Forelimb muscle (tissue), 1 donor: Measurements from ENCODE around the gene XIRP2. TPM values are rescaled to one million over a fixed set of nuclear protein-coding genes. Genes with fewer than 3 reads are reported as not detected.
"Not testable (repeated sequence)": the region's sequence is repeated elsewhere in the genome, so short reads cannot be mapped to it uniquely, and the experiment has no call there.

Source experiments
- DNase-seq: peaks from one replicate; pipeline ENCODE4 v3.0.0-alpha.2; 2013; ENCODE audit warnings: low read depth
- polyA plus RNA-seq: library from polyadenylated mRNA; unstranded; fragments of 120-200 nt; gene quantifications from one replicate; pipeline ENCODE4 v1.2.1, GENCODE V29; 2013; ENCODE audit not compliant: insufficient read length

Gene XIRP2
- polyA plus RNA-seq, 1 donor: 201 TPM

- DNase-seq: no peak
Measured at GRCh38 chr2:166932032-166932431, 43.8 kb downstream of the XIRP2 start.

GRCh38 chr2:166934817-166935216 is 46.5 kb downstream of the XIRP2 start:
- DNase-seq: no peak

DNA sequence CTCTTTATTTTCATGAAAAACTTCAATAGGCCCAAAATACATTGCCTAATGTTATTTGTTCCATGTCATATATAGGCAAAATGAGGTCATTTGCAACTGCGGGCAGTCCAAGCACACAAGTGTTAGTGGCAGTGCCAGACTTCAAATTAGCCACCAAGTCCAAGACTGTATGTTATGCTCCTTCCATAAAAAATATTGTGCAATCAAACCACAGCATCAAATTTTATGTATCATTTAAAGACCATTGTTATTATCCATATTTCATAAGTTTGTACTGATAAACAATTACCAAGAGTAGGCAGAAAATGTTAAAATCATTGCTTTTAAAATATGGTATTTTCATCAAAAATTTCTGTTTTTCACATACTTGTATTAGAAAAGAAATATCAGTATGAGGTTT is 54.1 kb downstream of the XIRP2 start:
- DNase-seq: no peak

- no peak for DNase-seq
Measured at GRCh38 chr2:166944909-166945308, 56.6 kb downstream of the XIRP2 start.

GRCh38 chr2:166957686-166958085 is 69.4 kb downstream of the XIRP2 start:
- DNase-seq: no peak

DNA sequence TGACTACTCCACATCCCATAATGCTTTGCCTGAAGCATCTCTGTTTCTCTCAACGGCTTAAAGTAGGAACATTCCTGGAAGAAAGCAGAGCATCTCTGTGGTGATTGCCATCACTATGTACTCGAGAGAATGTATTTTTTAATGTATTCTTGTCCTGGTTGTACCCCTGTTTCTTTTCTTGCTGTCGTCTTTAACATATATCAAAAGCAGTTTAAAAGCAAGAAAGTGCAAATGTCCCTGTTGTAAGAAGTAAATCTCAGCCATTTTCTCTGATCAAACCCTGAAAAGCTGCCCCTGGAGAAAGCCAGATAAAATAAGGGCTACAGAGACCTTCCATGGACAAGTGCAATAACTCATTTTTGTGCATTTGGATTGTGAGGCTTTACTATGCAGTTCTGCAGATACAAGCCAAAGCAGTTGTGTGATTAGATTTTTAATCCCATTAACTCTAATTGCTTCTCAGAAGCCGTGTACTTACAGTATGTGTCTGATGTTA is 70.8 kb downstream of the XIRP2 start:
- no peak for DNase-seq

DNA sequence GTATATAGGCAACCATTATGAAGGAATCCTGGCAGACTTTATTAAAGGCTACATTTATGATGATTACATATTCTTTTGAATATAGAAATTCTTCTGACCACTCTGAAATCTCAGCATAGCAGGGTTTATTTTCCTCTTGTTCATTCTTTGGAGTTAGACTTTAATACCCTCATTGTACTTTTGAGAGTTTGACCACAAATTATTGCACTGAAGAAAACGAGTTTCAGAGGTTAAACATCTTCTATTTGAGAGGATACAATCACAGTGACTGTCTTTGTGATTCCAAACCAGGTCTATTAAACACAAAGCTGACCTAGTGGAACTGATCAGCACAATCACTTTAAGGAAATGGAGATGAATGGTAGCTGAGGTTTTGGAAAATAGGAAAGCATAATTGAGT is 71.3 kb downstream of the XIRP2 start:
- DNase-seq: no peak

GRCh38 chr2:166960702-166961270 is 72.5 kb downstream of the XIRP2 start:
- DNase-seq: no peak

DNA sequence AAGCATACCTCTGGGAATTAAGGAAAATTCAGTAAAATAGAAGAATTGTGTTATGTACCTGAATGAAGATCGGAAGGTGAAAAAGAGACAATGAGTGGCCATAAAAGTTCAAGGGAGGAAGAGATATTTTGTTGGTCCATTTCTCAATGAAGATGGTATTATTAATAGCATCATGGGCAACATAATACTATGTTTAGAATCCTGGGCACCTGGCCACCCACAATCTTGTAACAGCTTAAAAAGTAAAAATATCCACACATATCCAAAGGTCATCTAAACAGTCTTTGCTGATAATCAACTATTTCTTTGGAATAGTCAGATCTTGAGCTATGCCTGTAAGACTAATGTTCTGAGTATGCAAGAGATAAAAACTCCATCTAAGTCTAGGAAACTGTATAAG is 73.7 kb downstream of the XIRP2 start:
- DNase-seq: no peak

GRCh38 chr2:166969486-166969885 is 81.2 kb downstream of the XIRP2 start:
- no peak for DNase-seq

GRCh38 chr2:166972002-166972401 is 83.7 kb downstream of the XIRP2 start:
- no peak for DNase-seq

- no peak for DNase-seq
Measured at GRCh38 chr2:166972418-166972817, 84.1 kb downstream of the XIRP2 start.

GRCh38 chr2:166984188-166984587 is 95.9 kb downstream of the XIRP2 start:
- no peak for DNase-seq

- DNase-seq: no peak
Measured at GRCh38 chr2:166984797-166985196, 96.5 kb downstream of the XIRP2 start.

DNA sequence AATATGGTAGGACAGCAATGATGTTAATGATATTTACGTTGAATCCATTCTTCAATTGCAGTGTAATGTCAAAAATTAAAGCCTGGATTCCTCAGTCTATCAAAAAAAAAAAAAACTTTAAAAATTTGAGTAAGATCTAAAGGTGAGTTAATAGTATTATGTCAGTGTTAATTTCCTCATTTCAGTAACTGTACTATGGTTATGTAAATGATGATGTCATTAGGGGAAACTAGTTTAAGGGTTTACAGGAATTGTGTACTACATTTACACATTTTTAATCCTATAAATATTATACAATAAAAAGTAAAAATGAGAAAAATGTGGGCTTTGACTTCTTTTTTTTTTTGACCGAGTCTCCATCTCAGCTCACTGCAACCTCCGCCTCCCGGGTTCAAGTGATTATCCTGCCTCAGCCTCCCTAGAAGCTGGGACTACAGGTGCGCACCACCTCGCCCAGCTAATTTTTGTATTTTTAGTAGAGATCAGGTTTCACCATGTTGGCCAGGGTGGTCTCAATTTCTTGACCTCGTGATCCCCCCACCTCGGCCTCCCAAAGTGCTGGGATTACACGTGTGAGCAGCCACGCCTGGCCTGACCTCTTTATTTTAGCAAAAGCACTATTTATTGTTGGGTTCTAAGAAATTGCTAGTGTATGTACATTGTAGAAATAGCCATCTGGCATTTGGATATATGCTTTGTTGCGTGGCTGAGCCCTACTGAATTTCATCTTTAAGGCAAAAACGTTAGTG is 106.5 kb downstream of the XIRP2 start:
- DNase-seq: no peak

DNA sequence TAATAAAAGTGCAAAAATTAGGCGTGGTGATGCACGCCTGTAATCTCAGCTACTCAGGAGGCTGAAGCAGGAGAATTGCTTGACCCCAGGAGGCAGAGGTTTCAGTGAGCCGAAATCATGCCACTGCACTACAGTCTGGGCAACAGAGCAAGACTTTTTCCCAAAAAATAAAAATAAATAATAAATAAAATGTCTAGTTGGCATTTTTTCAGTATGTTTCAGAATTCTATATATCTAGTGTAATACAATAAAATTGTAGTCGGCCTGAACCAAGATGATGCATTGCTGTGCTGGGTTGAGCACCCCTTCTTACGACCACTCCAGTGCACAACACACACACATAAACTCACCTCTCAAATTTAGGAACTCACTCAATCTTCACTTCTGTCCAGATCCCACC is 108.2 kb downstream of the XIRP2 start:
- no peak for DNase-seq

GRCh38 chr2:167001165-167001564 is 112.9 kb downstream of the XIRP2 start:
- no peak for DNase-seq

- DNase-seq: no peak
Measured at GRCh38 chr2:167005096-167005495, 116.8 kb downstream of the XIRP2 start.

DNA sequence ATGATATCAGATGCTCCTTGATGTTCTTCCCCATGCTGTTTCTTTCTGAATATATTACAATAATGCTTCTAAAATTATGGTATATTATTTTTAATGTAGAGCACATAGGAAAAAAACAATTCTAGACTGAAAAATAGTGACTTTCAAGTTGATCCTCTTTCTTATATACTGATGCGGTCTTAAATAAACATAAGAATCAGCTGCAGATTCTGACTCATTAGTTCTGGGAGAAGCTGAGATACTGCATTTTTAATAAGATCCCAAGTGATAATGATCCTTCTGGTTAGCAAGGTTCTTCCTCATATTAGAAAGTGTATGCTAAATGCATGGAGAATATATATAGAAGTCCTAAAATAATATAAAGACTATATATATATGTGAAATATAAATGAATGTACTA is 124.9 kb downstream of the XIRP2 start:
- DNase-seq: no peak

- no peak for DNase-seq
Measured at GRCh38 chr2:167015806-167016205, 127.5 kb downstream of the XIRP2 start.

- DNase-seq: no peak
Measured at GRCh38 chr2:167017021-167017420, 128.7 kb downstream of the XIRP2 start.

- no peak for DNase-seq
Measured at GRCh38 chr2:167018590-167018989, 130.3 kb downstream of the XIRP2 start.

GRCh38 chr2:167028503-167028902 is 140.2 kb downstream of the XIRP2 start:
- DNase-seq: no peak

GRCh38 chr2:167034976-167035375 is 146.7 kb downstream of the XIRP2 start:
- not testable (repeated sequence) for DNase-seq
